GM23338 (cell line): ENCODE results near the gene TPX2.

Source experiments
- POLR2AphosphoS5 ChIP-seq: IDR thresholded peaks from 2 replicates; pipeline ENCODE4 v1.6.1; 2016; ENCODE audit warnings: antibody characterized with exemption, low read depth
- TF ChIP-seq, protein P1 (sequence below), 2 experiments: fragments of 200-600 bp in 1 of 2; sonication (generic) in 1 of 2; conservative IDR thresholded peaks; 2 replicates each; pipeline versions ENCODE4 v1.5.1 to v1.6.1; 2016 to 2017; ENCODE audit warnings: antibody characterized with exemption in 2 of 2, low read depth in 2 of 2, mild to moderate bottlenecking in 2 of 2, moderate library complexity in 1 of 2

DNA sequence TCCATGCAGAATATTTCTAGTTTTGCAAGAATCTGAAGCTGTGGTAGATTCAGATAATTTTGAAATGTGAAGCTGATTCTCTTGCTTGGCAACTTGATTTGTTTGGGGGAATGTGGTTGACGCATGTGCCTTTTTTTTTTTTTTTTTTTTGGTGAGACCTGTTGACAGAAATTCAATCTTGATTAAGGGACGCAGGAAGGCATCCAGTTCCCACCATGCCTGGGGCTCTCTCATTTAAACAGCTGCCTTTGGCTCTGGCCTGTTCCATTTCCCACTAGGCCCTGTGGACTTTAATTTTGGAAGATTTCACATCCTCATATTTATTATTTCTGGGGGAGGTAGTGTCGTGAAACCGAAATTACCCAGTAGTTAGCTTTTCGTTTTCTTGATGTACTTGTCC lies 8.6 kb downstream of the TPX2 start:
- no peak for TF ChIP-seq POLR2AphosphoS5
- TF ChIP-seq, protein P1, sequence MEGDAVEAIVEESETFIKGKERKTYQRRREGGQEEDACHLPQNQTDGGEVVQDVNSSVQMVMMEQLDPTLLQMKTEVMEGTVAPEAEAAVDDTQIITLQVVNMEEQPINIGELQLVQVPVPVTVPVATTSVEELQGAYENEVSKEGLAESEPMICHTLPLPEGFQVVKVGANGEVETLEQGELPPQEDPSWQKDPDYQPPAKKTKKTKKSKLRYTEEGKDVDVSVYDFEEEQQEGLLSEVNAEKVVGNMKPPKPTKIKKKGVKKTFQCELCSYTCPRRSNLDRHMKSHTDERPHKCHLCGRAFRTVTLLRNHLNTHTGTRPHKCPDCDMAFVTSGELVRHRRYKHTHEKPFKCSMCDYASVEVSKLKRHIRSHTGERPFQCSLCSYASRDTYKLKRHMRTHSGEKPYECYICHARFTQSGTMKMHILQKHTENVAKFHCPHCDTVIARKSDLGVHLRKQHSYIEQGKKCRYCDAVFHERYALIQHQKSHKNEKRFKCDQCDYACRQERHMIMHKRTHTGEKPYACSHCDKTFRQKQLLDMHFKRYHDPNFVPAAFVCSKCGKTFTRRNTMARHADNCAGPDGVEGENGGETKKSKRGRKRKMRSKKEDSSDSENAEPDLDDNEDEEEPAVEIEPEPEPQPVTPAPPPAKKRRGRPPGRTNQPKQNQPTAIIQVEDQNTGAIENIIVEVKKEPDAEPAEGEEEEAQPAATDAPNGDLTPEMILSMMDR (conservative IDR thresholded peaks at IDR 0.05; ENCODE audit: low read depth in 2 of 2), result no peak
